ENCODE data around the gene NXT1. TPM values are rescaled to one million over a fixed set of nuclear protein-coding genes. Genes with fewer than 3 reads are reported as not detected.

NXT1 gene
- total RNA-seq, 2 experiments from 2014 or later: 33.7 to 76.5 TPM

DNA sequence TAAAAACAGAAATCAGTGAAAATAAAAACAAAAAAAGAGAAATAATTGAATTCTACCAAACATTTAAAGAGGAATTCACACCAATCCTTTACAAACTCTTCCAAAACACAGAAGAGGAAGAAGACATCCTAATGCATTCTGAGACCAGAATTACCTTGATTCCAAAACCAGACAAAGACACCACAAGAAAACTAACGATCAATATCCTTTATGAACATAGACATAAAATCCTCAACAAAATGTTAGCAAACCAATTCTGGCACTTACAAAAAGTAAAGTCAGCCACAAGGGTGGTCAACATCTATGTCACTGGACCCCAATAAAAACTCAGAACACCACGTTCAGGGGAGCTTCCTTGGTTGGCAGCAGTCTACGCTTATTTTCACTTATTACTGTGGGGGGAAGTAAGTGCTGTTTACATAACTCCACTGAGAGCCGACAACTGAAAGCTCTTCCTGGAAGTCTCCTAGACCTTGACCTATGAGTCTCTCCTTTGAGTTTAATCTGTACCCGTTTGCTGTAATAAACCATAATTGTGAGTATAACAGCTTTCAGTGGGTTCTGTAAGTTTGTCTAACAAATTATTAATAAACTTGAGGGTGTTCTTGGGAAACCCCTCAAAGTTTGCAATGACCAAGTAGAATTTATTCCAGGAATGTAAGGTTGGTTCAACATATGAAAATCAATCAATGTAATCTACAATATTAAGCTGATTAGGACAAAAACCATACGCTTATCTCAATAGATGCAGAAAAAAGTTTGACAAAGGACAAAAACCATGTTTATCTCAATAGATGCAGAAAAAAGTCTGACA, 35.9 kb downstream of the NXT1 start:
- H3K79me2 ChIP-seq (ENCODE audit: insufficient read depth, low read depth, low read length): no peaks in the 10 kb centered on the region
- no peak for DNase-seq (ENCODE audit: low spot score)
- TF ChIP-seq, protein P1, sequence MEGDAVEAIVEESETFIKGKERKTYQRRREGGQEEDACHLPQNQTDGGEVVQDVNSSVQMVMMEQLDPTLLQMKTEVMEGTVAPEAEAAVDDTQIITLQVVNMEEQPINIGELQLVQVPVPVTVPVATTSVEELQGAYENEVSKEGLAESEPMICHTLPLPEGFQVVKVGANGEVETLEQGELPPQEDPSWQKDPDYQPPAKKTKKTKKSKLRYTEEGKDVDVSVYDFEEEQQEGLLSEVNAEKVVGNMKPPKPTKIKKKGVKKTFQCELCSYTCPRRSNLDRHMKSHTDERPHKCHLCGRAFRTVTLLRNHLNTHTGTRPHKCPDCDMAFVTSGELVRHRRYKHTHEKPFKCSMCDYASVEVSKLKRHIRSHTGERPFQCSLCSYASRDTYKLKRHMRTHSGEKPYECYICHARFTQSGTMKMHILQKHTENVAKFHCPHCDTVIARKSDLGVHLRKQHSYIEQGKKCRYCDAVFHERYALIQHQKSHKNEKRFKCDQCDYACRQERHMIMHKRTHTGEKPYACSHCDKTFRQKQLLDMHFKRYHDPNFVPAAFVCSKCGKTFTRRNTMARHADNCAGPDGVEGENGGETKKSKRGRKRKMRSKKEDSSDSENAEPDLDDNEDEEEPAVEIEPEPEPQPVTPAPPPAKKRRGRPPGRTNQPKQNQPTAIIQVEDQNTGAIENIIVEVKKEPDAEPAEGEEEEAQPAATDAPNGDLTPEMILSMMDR (conservative IDR thresholded peaks at IDR 0.05; ENCODE audit: low read length): no peak
- no peak for TF ChIP-seq EZH2phosphoT487 (IDR thresholded peaks at IDR 0.05; ENCODE audit: borderline replicate concordance, low read depth, low read length)
- no TSS peak for BruUV-seq (replicated peaks)
- H4K20me1 ChIP-seq (ENCODE audit: insufficient read depth, low read length): no peaks in the 10 kb centered on the region; the same call in 1 of the 2 replicates
- ChIA-PET CTCF (ENCODE audit: unreplicated experiment) (no interaction called here), POLR2A (interaction anchor here (0.7 to 0.8 kb wide), 3 partner anchors 11 to 15 kb away, joined by 3 to 4 read pairs (median 3); no protein-coding TSS in a partner anchor)
- H3K4me1 ChIP-seq (ENCODE audit: insufficient read depth, low read length, poor library complexity, severe bottlenecking): peaks cover 17% of the 10 kb centered on the region
- no peak overlapping the region for H3K4me2 ChIP-seq (ENCODE audit: low read length)
- no peak overlapping the region for H3K4me3 ChIP-seq (ENCODE audit: low read depth, low read length, poor library complexity, severe bottlenecking)
- H3K36me3 ChIP-seq (ENCODE audit: insufficient read depth, low read length): peaks cover 81% of the 10 kb centered on the region
- H3K9me3 ChIP-seq (ENCODE audit: low read length): 0 out of 2 replicates have a peak, but pooled peaks cover 27% of the 10 kb centered on the region
- H2AFZ ChIP-seq (ENCODE audit: low read length): no peak overlapping the region
- no peak overlapping the region for H3K27ac ChIP-seq (ENCODE audit: low read depth, low read length, poor library complexity, severe bottlenecking)
- H3K9me2 ChIP-seq (ENCODE audit: insufficient read depth, low read length): no peaks in the 10 kb centered on the region
- intact Hi-C loops (cut with micrococcal nuclease; ENCODE audit: unreplicated experiment): loop anchor here (2.0 kb wide), 1 partner anchor 14 kb away; no protein-coding TSS in a partner anchor

DNA sequence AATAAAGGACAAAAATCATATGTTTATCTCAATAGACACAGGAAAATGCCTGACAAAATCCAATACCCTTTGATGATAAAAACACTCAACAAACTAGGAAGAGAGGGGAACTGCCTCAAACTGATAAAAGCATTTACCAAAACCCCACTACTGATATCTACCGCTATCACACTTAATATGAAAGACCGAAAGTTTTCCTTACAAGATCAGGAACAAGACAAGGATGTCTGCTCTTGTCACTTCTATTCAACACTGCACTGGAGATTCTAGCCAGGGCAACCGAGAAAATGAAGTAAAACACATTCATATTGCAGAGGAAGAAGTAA, 36.5 kb downstream of the NXT1 start:
- no TSS peak for BruUV-seq (replicated peaks)
- Histone ChIP-seq H3K9me2 (ENCODE audit: insufficient read depth, low read length) (no peaks in the 10 kb centered on the region), H3K4me2 (ENCODE audit: low read length) (no peak overlapping the region), H3K9me3 (ENCODE audit: low read length) (0 out of 2 replicates have a peak, but pooled peaks cover 27% of the 10 kb centered on the region), H3K4me3 (ENCODE audit: low read depth, low read length, poor library complexity, severe bottlenecking) (no peak overlapping the region), H3K27ac (ENCODE audit: low read depth, low read length, poor library complexity, severe bottlenecking) (no peak overlapping the region), H3K4me1 (ENCODE audit: insufficient read depth, low read length, poor library complexity, severe bottlenecking) (peaks cover 23% of the 10 kb centered on the region), H4K20me1 (ENCODE audit: insufficient read depth, low read length) (no peaks in the 10 kb centered on the region; the same call in 1 of the 2 replicates), H3K36me3 (ENCODE audit: insufficient read depth, low read length) (peaks cover 82% of the 10 kb centered on the region), H2AFZ (ENCODE audit: low read length) (no peak overlapping the region), H3K79me2 (ENCODE audit: insufficient read depth, low read depth, low read length) (no peaks in the 10 kb centered on the region)
- ChIA-PET CTCF (ENCODE audit: unreplicated experiment) (no interaction called here), POLR2A (interaction anchor here (0.7 kb wide), 1 partner anchor 15 kb away, joined by 3 read pairs; no protein-coding TSS in a partner anchor)
- TF ChIP-seq EZH2phosphoT487 (IDR thresholded peaks at IDR 0.05; ENCODE audit: borderline replicate concordance, low read depth, low read length): no peak
- TF ChIP-seq, protein P1 (conservative IDR thresholded peaks at IDR 0.05; ENCODE audit: low read length): no peak
- intact Hi-C loops (cut with micrococcal nuclease; ENCODE audit: unreplicated experiment): loop anchor here (2.0 kb wide), 1 partner anchor 14 kb away; no protein-coding TSS in a partner anchor
- no peak for DNase-seq (ENCODE audit: low spot score)
